HG03066 (cell line): ENCODE measurements around the gene CRISPLD2.

ENCODE experiments used
- ATAC-seq: cut with Tn5 transposase; IDR thresholded peaks from one replicate; pipeline ENCODE4 v1.9.1; 2021; ENCODE audit warnings: low read depth; ENCODE audit not compliant: unreplicated experiment

The CRISPLD2 gene

DNA sequence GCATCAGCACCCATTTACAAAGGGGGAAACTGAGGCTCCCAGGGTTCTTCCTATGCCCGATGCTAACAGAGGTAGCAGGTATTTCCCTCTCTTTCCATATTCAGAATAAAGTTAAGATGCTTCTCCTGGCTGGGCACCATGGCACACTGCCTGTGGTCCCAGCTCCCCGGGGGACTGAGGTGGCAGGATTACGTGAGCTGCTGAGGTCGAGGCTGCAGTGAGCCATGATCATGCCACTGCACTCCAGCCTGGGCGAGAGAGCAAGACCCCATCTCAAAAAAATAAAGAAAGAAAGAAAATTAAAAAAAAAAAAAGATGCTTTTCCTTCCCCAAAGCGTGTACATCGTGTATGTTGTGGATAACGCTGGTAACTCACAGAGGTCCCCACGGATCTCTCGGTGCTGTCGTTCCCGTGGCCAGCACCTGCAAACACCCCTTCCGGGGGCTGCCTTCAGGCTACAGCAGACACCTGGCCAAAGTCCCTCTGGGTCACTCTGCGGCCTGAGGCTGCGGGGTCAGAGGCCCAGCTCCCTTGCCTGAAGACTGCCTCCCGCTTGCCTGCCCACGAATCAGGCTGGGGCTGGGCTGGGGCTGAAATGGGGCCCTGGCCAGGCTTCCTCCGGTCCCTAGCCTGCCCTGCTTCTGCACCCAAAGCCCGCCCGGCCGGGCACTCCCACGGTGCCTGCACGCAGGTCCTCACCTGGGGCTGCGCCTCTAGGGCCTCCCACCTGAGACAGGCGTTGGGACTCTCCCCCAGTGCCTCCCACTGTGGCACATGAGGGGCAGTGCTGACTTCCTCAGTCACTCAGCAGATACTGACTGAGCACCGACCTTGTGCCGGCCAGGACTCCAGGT, 128.4 kb downstream of the CRISPLD2 start:
- no peak for ATAC-seq

DNA sequence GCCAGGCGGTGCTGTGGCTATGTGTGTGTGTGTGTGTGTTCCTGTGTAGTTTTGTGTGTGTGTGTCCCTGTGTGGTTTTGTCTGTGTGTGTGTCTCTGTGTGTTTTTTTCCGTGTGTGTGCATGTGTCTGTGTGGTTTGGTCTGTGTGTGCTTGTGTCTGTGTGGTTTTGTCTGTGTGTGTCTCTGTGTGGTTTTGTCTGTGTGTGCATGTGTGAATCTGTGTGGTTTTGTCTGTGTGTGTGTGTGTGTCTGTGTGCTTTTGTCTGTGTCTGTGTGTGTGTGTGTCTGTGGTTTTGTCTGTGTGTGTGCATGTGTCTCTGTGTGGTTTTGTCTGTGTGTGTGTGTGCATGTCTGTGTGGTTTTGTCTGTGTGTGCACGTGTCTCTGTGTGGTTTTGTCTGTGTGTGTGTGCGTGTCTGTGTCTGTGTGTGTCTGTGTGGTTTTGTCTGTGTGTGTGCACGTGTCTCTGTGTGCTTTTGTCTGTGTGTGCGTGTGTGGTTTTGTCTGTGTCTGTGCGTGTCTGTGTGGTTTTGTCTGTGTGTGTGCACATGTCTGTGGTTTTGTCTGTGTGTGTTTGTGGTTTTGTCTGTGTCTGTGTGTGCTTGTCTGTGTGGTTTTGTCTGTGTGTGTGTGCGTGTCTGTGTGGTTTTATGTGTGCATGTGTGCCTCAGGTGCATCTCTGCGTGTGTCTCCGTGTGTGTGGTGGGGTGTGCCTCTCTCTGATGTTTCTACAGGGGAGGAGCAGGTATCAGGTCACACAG, 129.2 kb downstream of the CRISPLD2 start:
- ATAC-seq = no peak

GRCh38 chr16:84949772-84950436, 130.1 kb downstream of the CRISPLD2 start:
- ATAC-seq = no peak

- ATAC-seq = no peak
These were observed 131.1 kb downstream of the CRISPLD2 start for GRCh38 chr16:84950906-84951305.

- no peak for ATAC-seq
These were observed 132.8 kb downstream of the CRISPLD2 start for GRCh38 chr16:84952335-84953189.

DNA sequence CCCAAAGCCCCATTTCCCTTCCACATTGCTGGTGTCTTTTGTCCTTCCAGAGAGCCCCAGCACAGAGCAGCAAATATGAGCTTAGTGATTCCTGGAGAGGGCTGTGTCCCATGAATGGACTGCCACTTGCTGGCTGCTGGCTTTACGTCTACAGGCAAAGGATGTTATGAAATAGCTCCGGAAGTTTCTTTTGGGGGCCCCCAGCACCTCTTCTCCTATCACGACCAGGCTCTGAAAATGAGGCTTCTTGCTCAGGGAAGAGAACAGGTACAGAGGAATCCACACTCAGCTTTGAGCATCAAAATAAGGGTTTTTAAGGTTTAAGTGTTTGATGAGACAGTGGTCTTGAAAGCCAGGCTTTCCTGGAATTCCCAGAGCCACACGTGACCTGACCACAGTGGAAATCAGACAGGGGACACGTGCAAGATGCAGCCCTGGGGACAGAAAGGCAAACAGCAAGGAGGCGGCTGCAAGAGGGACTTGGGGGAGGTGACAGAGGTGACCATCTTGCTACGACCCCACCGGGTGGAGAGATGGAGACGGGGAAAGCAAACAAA, 133.5 kb downstream of the CRISPLD2 start:
- no peak for ATAC-seq

- no peak for ATAC-seq
These were observed 135.6 kb downstream of the CRISPLD2 start for GRCh38 chr16:84955427-84955826.

DNA sequence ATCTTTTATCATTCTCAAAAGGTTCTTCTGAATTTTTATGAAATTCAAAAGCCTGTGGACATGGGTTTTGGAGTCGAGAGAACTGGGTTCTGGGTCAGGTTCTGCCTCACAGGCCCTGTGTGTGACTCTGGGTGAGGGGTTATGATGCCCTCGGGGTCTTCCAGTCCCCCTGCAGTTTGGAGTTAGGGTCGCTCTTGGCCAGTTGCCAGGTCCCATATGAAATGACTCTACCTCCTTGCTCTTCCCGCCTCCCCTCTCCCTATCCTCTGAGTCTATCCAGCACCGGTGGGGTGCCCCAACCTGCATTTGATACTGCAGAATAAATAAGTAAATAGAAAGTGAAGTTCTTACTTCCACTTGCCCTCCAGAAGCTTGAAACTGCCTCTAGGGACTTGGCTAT, 137.4 kb downstream of the CRISPLD2 start:
- no peak for ATAC-seq

DNA sequence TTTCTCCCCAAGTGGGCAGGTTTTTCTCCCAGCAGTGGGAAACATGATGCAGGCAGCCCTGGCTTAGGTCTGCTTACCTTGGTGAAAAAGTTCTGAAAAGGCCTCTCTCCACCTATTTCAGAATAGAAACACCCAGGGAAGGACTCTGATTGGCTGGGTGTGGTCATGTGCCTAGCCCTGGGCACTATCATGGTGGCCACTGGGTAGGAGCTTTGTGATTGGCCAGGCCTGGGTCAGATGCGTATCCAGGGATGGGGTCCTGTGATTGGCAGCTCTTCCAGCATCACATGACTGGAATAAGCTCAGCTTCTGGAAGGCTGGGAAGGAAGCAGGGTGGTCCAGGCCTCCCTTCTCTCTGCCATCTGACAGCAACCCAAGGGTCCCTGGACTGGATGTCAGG, 138.0 kb downstream of the CRISPLD2 start:
- no peak for ATAC-seq
